Activated CD8-positive, alpha-beta memory T cell treated with anti-CD3 and anti-CD28 coated beads, Interleukin-2, amount 50 U/mL, for 1 hour (primary cell): ENCODE data around the gene PGLYRP3.
"Not testable (repeated sequence)": the region's sequence is repeated elsewhere in the genome, so short reads cannot be mapped to it uniquely, and the experiment has no call there.

Experiments
- DNase-seq: peaks from one replicate; pipeline ENCODE4 v3.0.0-alpha.2; 2020; ENCODE audit errors: extremely low read depth

The PGLYRP3 gene

DNA sequence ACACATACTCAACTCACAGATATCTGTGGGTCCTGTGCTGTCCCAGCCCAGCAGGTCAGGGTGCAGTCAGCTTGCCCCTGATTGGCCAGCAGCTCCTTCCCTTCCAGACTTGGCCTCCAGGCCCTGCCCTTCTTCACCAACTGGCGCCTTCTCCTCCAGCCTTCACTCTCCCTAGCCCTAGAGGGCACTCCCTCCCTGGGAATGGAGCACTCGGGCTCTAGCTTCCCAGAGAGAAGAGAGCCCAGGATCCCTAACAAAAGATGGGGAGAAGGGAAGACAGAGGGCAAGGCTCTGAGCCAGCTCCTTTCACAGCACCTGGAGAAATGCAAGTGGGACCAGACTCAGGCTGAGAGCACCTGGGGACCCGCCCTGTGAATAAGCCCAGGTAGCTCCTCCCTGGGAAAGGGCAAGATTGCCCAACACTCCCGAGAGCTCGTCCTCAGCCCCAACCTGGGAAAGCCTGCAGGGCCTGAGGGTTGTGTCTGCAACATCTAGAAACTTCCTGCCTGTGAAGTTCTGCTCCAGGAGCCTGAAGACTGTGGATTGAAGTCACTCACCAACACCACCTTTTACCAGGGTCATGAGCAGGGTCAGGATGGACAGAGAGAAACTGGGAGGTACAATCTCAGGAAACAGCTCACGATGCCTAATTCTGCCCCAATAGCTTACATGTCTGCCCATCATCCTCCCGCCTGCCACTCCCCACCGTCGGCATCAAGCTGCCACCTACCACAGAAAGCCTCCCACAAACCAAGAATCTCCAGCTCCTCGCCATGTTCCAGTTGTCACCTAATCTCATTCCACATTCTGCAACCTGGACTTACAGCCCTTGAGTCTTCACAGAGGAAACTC, 36.0 kb upstream of the PGLYRP3 start, which contains the start of gene PGLYRP4:
Gene PGLYRP4, minus strand, starts transcription at position 331 of the 852 bp plus-strand sequence. CDS start 909 bp downstream, outside the sequence.
- no peak for DNase-seq

DNA sequence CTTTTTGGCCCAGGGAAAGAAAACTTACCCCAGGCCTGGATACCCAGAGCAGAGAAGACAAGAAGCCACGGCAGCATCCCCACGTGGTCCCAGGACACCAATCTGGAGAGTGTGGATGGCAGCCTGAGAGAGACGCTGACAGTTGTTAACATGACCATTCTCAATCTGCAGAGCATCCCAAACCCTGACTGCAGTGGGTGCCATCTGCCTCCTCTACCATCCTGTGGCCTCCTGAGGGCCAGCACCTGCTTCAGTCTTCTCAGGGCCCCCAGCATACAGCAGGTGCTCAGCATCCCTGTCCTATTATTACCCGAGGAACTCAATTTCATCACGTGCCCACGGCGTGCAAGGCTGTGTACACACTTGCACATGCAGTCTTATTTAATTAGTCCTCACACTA, 35.1 kb upstream of the PGLYRP3 start:
- no peak for DNase-seq

DNA sequence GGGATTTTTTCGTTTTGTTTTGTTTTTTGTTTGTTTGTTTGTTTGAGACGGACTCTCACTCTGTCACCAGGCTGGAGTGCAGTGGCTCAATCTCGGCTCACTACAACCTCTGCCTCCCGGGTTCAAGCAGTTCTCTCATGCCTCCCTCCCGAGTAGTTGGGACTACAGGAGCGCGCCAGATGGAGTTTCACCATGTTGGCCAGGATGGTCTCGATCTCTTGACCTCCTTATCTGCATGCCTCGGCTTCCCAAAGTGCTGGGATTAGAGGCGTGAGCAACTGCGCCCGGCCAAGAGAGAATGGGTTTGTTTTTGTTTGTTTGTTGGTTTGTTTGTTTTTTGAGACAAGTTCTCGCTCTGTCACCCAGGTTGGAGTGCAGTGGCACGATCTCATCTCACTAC, 34.3 kb upstream of the PGLYRP3 start:
- not testable (repeated sequence) for DNase-seq

DNA sequence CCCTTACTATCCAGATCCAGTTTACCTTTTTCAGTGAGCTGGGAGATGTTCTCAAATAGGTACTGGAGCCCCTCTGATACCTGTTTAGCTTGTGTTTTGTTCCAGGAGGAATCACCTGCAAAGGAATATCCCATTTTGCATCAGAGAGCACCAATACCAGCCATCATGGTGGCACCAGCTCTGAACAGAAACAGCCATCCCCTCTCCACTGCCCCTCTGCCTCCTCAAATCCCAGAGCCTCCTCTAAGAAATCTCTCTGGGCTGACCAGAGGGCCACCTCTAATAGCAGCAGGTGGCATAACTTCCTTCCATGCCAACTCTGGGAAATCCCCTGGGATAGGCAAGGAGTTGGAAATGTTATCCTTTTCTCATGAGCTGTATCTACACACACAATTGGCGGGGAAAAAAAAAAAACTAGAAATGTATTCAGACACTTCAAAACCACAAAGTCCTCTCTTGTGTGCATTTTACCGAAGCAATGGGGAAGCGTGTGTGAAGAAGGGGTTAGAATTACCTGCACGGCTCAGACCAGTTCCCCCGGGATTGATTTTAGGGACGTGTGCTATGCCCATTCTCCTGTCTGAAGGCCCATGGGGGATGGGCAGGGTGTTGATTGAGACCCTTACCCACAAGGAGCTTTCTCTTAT, 33.4 kb upstream of the PGLYRP3 start:
- no peak for DNase-seq

DNA sequence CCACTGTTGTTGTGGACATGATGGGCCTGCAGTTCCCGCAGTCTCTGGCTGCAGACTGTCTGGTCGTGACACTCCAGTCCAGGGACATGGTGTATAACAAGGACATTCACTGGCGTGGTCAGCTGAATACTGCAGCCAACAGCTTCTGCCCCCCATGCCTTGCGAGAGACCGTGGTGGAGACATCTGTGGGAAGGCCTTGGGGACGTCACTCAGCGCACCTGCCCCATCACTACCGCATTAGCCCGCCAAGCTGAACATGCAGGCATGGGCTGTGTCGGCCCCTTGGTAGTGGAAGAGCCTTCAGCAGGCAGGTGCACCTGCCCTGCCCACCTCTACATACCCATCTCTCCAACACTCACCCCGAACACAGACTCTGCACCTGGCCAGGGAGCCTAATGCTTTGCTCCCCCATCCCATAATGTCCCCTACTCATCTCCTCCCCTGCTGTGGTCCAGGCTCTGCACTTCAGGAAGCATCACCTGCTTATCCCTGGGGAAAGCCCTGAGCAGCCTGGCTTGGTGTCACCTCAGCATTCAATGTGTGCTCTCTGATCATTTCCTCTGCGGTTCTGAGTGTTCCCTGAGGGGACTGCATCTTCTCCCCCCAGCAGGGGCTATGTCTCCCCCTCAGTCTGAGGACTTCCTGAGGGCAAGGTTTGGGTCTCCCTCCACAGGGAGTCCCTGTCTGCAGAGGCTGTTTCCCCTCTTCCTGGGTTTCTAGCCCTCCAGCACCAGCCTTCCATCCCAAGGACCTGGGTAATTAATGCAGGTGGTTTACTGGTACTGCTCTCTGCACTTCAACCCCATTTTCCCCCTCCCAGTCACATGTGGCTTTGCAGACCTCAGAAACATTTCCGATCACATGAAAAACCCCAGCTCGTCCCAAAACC, 32.7 kb upstream of the PGLYRP3 start:
- no peak for DNase-seq

DNA sequence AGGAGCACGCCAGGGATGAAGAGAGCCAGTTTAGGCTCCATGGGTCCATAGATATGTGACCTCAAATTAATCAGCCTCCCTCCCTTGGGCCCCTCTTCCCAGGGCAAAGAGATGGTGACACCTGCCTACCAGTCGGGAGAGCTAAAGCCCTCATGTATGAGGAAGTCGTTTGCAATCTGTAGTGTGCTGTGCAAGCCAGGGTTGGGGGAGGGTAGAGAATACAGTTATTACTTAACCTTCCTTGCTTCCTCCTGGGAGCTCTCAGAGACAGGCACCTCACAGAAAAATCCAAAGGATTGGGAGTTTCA, 31.9 kb upstream of the PGLYRP3 start:
- DNase-seq, result no peak

DNA sequence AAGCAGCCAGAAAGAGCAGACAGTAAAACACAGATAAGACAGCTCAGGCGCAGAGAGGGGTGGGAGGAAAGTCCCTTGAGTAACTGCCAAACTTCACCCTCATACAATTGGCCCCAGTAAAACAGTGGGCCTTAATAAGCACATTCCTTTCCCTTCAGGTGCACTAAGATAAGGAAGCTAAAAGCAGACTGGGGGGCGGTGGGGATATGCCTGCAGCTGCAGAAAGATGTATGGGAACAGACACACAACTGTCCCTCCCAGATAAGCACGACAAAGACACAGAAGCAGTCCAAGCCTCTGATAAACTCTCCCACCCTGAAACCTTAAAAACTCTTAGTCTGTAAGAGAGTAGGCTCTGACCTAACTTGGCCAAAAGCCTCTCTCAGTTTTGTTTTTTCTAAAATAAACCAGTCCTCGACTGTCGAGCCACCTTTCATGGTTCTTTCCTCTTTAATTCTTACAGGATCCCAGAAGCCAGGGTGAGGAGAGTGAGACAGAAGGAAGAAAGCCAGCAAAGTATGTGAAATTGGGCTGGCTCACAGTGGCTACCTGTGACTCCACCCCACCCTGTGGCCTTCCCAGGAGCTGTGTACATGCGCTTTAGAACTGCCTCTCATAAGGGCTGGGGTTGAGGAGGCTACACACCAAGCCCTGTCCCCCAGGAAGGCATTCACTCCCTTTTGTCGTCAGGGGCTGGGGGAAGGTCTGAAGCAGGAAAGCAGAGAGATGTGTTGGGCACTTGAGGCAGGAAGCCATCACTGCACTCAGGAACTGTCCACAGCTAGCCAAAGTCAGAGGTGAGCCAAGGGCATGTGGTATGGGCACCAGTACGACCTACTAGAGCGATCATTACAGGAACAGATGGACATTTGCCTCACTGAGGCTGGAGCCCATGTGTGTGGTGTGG, 31.3 kb upstream of the PGLYRP3 start:
- no peak for DNase-seq

DNA sequence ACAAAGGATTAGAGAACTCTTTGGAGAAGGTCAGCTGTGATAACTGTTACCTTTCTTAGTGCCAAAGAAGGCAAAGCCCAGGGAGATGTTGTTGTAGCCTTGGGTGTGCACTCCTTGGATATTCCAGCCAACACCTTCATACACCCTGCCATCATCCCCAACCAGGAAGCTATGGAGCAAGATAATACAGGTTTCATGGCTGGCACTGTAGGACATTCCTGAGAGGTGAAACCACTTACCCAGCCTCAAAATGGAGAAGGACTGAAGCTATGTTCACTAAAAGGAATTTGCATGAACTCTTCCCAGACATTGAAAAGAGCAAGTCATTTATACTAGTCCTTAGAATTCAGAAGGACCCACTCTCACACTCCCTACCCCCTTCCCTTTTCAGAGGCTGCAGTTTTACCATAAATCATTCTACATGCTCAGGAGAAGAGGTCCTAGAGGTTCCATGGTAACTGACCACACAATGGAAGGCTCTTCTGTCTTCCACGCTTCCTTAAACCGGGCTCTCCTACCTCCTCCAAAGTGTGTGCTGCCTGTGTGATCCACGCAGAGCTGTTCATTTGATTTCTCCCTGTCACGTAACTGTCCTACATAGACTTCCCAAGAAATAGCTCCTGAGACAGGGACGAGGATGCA, 30.4 kb upstream of the PGLYRP3 start:
- DNase-seq, result no peak

DNA sequence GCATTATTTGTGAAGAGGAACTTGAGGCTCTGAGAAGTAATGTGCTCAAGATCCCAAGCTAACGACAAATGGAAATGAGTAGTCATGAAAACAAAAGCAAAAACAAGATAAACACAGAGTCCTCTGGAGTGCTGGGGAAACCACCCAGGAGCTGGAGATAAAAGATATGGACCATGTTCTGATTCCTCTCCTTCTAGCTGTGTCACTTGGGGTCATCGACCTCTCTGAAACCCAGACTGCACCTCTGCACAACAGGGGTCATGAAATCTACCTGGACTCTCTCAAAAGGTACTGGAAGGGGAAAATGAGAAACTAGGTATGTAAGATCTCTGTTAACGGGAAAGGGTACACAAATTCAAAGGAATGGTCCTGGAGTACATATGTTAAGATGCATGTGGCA, 29.4 kb upstream of the PGLYRP3 start:
- no peak for DNase-seq

DNA sequence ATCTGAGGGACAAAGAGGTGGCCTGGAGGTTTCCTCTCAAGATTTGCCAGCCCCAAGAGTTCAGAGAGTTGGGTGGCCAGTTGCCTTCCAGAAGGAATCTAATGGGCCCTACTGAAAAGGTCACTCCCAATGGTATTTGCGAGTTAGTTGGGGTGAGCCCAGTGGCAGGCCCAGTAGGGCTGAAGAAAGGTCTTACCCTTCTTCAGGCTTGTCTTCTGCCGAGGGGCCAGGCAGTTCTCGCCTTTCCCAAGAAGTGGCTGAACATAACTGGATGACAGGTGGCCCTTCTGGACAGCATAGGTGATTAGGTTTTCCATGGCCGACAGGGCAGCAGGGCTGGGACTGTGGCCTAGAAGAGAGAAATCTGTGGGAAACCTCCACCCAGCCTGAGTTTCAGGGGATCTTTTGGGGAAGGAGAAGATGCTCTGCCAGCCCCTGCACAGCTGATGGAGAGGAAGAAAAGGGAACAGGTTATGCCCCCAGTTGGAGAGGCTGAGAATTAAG, 28.7 kb upstream of the PGLYRP3 start:
- no peak for DNase-seq

DNA sequence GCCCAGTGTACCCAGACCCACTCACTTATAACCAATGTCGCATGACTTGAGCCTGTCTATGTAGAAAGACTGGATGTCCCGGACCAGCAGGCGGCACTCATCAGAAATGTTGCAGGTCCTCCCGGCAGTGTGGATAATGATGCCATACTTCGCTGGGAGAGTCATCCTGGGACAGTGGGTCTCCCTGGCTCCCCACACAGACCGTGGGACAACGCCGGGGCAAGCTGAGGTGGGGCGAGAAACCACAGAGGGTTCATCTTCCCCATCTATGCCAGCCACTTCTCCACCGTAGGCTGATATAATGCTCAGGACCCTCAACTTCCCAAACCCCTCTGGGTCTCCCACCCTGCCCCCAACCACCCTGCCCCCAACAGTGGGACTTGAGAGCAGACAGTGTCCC, 27.6 kb upstream of the PGLYRP3 start:
- DNase-seq, result no peak

DNA sequence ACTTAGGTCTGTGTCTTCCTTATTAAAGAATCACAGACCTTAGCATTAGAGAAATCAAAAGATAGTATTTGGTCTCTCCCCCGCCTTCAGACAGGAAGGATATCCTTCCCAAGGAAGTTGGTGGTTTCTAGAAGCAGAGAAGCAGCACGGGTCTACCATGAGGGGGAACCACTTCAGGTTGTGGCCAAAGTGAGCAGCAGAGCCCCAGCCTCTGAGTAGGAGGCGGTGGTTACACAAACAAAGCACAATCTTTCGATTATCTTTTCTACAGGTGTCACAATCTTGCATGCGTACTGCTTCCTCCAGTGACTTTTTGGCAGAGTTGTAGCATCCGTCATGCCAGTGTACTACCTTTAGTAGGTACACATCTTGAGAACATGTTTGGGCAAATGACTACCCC, 27.1 kb upstream of the PGLYRP3 start:
- DNase-seq, result no peak

DNA sequence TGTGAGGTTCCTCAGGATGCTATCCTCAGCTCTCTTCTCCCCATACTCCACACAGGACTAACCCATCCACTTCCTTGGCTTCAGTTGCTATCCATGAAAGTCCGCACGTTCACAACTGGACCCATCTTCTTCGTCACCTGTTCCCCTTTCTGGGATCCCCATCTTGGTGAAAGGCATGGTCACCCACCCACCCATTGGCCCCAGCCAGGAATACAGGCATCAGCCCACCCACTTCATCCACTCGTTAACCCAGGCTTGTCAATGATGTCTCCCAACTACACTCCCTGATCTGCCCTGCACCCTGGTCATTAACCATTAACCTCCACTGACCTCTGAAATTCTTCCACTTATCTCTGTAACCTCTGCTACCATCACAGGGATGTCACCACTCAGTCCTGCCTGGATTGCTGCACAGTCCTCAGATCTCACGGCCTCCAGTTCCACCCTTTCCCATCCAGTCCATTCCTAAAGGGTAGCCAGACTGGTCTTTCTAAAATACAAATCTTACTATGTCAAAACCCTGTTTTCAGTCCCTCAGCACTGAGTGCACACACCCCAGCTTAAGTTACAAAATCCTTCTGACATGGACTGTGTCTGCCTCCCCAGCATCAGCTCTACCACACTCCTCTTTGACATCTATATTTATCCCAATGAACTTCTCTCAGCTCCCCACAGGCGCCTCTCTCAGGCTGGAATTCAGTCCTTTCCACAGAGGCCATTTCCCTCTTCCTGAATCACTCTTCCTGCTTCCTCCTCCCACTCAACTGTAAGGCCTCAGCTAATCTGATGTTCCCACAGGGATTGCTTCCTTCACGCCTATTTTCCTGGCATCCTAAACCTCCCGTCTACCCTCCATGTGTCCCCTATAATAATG, 25.5 kb upstream of the PGLYRP3 start:
- no peak for DNase-seq

DNA sequence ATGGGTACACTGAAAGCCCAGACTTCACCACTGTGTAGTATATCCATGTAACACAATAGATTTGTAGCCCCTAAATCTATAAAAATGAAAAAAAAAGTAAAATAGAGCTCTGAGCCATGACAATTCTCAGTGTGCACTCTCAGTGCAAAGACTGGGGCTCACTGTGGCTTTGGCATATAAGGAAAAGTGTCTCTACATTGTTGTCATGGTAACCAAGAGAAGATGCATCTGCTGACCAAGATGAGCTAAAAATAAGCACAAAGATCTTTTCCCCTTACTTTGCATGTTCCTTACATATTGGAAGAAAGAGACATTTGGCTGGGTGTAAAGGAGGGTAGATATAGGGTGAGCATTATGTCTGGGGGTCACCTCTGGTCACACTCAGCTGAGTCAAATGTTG, 23.9 kb upstream of the PGLYRP3 start:
- DNase-seq, result no peak

DNA sequence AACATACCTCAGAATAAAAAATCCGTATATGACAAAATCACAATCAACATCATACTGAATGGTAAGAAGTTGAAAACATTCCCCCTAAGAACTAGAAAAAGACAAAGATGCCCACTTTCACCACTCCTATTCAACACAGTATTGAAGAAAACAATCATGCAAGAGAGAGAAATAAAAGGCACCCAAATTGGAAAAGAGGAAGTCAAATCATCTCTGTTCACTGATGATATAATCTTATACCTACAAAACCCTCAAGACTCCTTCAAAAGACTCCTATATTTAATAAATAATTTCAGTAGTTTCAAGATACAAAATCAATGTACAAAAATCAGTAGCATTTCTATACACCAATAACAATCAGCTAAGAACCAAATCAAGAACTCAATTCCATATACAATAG, 21.1 kb upstream of the PGLYRP3 start:
- no peak for DNase-seq

DNA sequence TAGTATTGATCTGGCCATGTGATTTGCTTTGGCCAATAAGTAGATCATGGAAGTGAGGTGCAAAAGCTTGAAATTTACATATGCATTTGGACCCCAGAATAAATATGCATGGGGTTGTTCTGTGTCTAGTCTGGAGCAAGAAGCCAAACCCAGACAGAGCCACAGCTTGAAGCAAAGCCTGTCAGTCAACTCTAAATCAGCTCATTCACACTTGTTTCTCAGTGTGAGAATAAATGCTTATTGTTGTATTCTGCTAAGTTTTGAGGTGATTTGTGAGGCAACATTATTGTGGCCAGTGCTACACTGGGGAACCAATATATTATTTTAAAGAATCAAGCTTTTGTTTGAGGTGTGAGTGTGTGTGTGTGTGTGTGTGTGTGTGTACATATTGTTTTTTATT, 12.2 kb upstream of the PGLYRP3 start:
- DNase-seq, result no peak

DNA sequence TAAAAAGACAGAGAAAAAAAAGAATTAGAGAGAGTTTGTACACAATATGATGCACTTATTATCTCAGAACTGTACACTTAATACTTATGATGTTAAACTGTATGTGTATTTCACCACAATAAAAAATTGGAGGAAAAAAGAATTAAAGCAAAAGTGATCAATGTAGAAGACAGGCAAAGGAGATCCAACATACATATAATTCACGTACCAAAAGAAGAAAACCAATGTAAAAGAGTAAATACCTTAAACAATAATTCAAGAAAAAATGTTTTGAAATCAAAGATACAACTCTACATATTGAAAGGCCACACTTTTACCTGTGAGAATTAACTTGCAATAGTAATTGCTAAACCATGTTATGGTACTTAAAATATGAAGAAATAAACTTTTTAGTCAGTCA, 9.8 kb upstream of the PGLYRP3 start:
- no peak for DNase-seq

DNA sequence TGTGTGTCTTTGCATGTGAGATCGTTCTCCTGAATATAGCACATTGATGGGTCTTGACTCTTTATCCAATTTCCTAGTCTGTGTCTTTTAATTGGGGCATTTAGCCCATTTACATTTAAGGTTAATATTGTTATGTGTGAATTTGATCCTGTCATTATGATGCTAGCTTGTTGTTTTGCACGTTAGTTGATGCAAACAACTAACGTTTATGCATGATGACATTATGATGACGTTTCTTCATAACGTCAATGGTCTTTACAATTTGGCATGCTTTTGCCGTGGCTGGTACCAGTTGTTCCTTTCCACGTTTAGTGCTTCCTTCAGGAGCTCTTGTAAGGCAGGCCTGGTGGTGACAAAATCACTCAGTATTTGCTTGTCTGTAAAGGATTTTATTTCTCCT, 5.4 kb upstream of the PGLYRP3 start:
- DNase-seq, result not testable (repeated sequence)

DNA sequence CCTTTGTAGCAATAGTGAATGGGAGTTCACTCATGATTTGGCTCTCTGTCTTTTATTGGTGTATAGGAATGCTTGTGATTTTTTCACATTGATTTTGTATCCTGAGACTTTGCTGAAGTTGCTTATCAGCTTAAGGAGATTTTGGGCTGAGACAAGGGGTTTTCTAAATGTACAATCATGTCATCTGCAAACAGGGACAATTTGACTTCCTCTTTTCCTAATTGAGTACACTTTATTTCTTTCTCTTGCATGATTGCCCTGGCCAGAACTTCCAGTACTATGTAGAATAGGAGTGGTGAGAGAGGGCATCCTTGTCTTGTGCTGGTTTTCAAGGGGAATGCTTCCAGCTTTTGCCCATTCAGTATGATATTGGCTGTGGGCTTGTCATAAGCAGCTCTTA, 3.3 kb upstream of the PGLYRP3 start:
- not testable (repeated sequence) for DNase-seq

DNA sequence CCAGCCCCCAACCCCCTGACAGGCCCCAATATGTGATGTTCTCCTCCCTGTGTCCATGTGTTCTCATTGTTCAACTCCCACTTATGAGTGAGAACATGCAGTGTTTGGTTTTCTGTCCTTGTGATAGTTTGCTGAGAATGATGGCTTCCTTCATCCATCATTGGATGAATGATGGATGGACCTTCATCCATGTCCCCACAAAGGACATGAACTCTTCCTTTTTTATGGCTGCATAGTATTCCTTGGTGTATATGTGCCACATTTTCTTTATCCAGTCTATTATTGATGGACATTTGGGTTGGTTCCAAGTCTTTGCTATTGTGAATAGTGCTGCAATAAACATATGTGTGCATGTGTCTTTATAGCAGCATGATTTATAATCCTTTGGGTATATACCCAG, 1.6 kb upstream of the PGLYRP3 start:
- DNase-seq, result not testable (repeated sequence)
